HL-60/S4 (cell line): ENCODE measurements around the gene CLDN5.

Experiments used
- in situ Hi-C: fragments of 300-500 bp; cut with MboI; formaldehyde crosslinking; loops from 2 replicates; pipeline ENCODE4 v1.14.3; 2022; ENCODE audit warnings: low sequenced_read_pairs

Gene CLDN5

GRCh38 chr22:19488884-19489843, 35.0 kb downstream of the CLDN5 start:
- in situ Hi-C loops, result no loop called here

GRCh38 chr22:19488285-19488684, 35.9 kb downstream of the CLDN5 start:
- in situ Hi-C loops, result no loop called here

- in situ Hi-C loops, result no loop called here
Observed at GRCh38 chr22:19483481-19484244, 40.5 kb downstream of the CLDN5 start.

GRCh38 chr22:19482297-19482696, 41.9 kb downstream of the CLDN5 start:
- in situ Hi-C loops, result no loop called here

GRCh38 chr22:19480789-19481188, 43.4 kb downstream of the CLDN5 start:
- in situ Hi-C loops, result no loop called here

GRCh38 chr22:19480173-19480568, 44.0 kb downstream of the CLDN5 start:
- in situ Hi-C loops, result no loop called here

- in situ Hi-C loops, result no loop called here
Observed at GRCh38 chr22:19479355-19480172, 44.6 kb downstream of the CLDN5 start, which contains the start of gene CDC45. CDC45 (plus strand) TSS chr22:19479920; CDS start chr22:19479969, 49 bp downstream.

- in situ Hi-C loops, result no loop called here
Observed at GRCh38 chr22:19478901-19479354, 45.3 kb downstream of the CLDN5 start, which contains the start of gene UFD1. UFD1 (minus strand) TSS chr22:19479193; CDS start chr22:19479085, 108 bp downstream.

GRCh38 chr22:19478045-19478900, 45.9 kb downstream of the CLDN5 start:
- in situ Hi-C loops, result no loop called here

- in situ Hi-C loops, result no loop called here
Observed at GRCh38 chr22:19477321-19478044, 46.7 kb downstream of the CLDN5 start.

GRCh38 chr22:19476023-19476422, 48.2 kb downstream of the CLDN5 start:
- in situ Hi-C loops, result no loop called here

- in situ Hi-C loops, result loop anchor here (25.0 kb wide), 1 partner anchor 511 kb away; no protein-coding TSS in a partner anchor
Observed at GRCh38 chr22:19473578-19473977, 50.6 kb downstream of the CLDN5 start.
